Parathyroid adenoma (tissue), 2 donors: ENCODE results near the gene TLR1.

ENCODE experiments used
- H2AFZ ChIP-seq: fragments of 300-600 bp; sonication (generic); one replicate; pipeline ENCODE4 v1.7.0; 2017; ENCODE audit warnings: antibody characterized with exemption, mild to moderate bottlenecking
- H3K27ac ChIP-seq: fragments of 300-600 bp; sonication (generic); one replicate; pipeline ENCODE4 v1.7.0; 2017
- H3K27me3 ChIP-seq: fragments of 300-600 bp; sonication (generic); one replicate; pipeline ENCODE4 v1.7.0; 2017; ENCODE audit warnings: low read length; ENCODE audit not compliant: control insufficient read depth, insufficient read depth
- H3K36me3 ChIP-seq: fragments of 300-600 bp; sonication (generic); one replicate; pipeline ENCODE4 v1.7.0; 2017; ENCODE audit warnings: low read length; ENCODE audit not compliant: control insufficient read depth, insufficient read depth
- H3K4me1 ChIP-seq: fragments of 300-600 bp; sonication (generic); one replicate; pipeline ENCODE4 v1.7.0; 2017; ENCODE audit warnings: control low read depth
- H3K4me2 ChIP-seq: fragments of 300-600 bp; sonication (generic); one replicate; pipeline ENCODE4 v1.7.0; 2017; ENCODE audit warnings: low read length
- H3K4me3 ChIP-seq: fragments of 300-600 bp; sonication (generic); one replicate; pipeline ENCODE4 v1.7.0; 2017; ENCODE audit warnings: low read depth, low read length
- H3K79me2 ChIP-seq: fragments of 300-600 bp; sonication (generic); one replicate; pipeline ENCODE4 v1.7.0; 2017; ENCODE audit warnings: control low read depth
- H3K9ac ChIP-seq: fragments of 300-600 bp; sonication (generic); one replicate; pipeline ENCODE4 v1.7.0; 2017; ENCODE audit warnings: mild to moderate bottlenecking
- H3K9me3 ChIP-seq: fragments of 300-600 bp; sonication (generic); one replicate; pipeline ENCODE4 v1.7.0; 2017; ENCODE audit warnings: low read length; ENCODE audit not compliant: control insufficient read depth
- CTCF ChIP-seq: fragments of 300-600 bp; sonication (generic); IDR thresholded peaks from one replicate; pipeline ENCODE4 v1.7.0; 2017; ENCODE audit warnings: antibody characterized with exemption, mild to moderate bottlenecking
- donor health status: primary hyperparathyroidism.

TLR1 gene

GRCh38 chr4:38829237-38829636 lies 24.6 kb upstream of the TLR1 start:
- no peaks in the 10 kb centered on the region for H3K79me2 ChIP-seq
- H3K36me3 ChIP-seq, result no peaks in the 10 kb centered on the region
- no peaks in the 10 kb centered on the region for H3K4me1 ChIP-seq
- H3K9me3 ChIP-seq, result no peaks in the 10 kb centered on the region
- H3K27ac ChIP-seq, result no peak overlapping the region
- H3K27me3 ChIP-seq, result no peaks in the 10 kb centered on the region
- H3K9ac ChIP-seq, result no peak overlapping the region
- H3K4me2 ChIP-seq, result no peak overlapping the region
- no peak overlapping the region for H2AFZ ChIP-seq
- H3K4me3 ChIP-seq, result no peak overlapping the region
- TF ChIP-seq CTCF, result no peak

- no peak for TF ChIP-seq CTCF
- no peak overlapping the region for H3K4me2 ChIP-seq
- H3K9ac ChIP-seq, result no peak overlapping the region
- H3K27ac ChIP-seq, result no peak overlapping the region
- no peaks in the 10 kb centered on the region for H3K9me3 ChIP-seq
- H3K36me3 ChIP-seq, result no peaks in the 10 kb centered on the region
- no peak overlapping the region for H3K4me3 ChIP-seq
- H3K79me2 ChIP-seq, result no peaks in the 10 kb centered on the region
- H2AFZ ChIP-seq, result no peak overlapping the region
- H3K27me3 ChIP-seq, result no peaks in the 10 kb centered on the region
- H3K4me1 ChIP-seq, result no peaks in the 10 kb centered on the region
Measured at GRCh38 chr4:38823766-38824165, 19.2 kb upstream of the TLR1 start.

DNA sequence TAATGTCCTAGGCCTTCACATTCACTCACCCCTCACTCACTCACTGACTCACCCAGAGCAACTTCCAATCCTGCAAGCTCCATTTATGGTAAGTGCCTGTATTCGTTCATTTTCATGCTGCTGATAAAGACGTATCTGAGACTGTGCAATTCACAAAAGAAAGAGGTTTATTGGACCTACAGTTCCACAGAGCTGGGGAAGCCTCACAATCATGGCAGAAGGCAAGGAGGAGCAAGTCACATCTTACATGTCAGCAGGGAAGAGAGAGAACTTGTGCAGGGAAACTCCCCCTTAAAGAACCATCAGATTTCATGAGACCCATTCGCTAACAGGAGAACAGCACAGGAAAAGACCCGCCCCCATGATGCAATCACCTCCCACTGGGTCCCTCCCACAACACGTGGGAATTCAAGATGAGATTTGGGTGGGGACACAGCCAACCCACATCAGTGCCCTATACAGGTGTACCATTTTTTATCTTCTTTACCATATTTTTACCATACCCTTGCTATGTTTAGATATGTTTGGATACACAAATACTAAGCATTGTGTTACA lies 18.2 kb upstream of the TLR1 start:
- H3K79me2 ChIP-seq, result no peaks in the 10 kb centered on the region
- no peak for TF ChIP-seq CTCF
- H3K4me1 ChIP-seq, result no peaks in the 10 kb centered on the region
- H2AFZ ChIP-seq, result no peak overlapping the region
- no peaks in the 10 kb centered on the region for H3K36me3 ChIP-seq
- no peaks in the 10 kb centered on the region for H3K27me3 ChIP-seq
- no peak overlapping the region for H3K4me2 ChIP-seq
- no peaks in the 10 kb centered on the region for H3K9me3 ChIP-seq
- no peak overlapping the region for H3K9ac ChIP-seq
- H3K27ac ChIP-seq, result no peak overlapping the region
- no peak overlapping the region for H3K4me3 ChIP-seq

DNA sequence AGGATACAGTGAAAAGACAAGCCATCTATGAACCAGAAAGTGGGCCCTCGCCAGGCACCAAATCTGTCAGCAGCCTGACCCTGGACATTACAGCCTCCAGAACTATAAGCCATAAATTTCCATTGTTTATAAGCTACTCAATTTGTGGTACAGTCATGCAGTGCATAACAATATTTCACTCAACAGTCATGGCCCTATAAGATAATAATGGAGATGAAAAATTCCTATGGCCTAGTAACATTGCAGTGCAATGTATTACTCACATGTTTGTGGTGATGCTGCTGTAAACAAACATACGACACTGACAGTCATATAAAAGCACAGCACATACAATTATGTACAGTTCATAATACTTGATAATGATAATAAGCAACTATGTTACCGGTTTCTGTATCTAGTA lies 17.1 kb upstream of the TLR1 start:
- Histone ChIP-seq H3K4me3 (no peak overlapping the region), H3K9ac (no peak overlapping the region), H3K27me3 (no peaks in the 10 kb centered on the region), H3K79me2 (no peaks in the 10 kb centered on the region), H3K27ac (no peak overlapping the region), H3K36me3 (no peaks in the 10 kb centered on the region), H3K4me2 (no peak overlapping the region), H2AFZ (no peak overlapping the region), H3K9me3 (no peaks in the 10 kb centered on the region), H3K4me1 (no peaks in the 10 kb centered on the region)
- TF ChIP-seq CTCF, result no peak

- Histone ChIP-seq H3K79me2 (no peaks in the 10 kb centered on the region), H3K4me3 (no peak overlapping the region), H3K9ac (no peak overlapping the region), H3K36me3 (no peaks in the 10 kb centered on the region), H3K4me1 (no peaks in the 10 kb centered on the region), H3K27me3 (no peaks in the 10 kb centered on the region), H2AFZ (no peak overlapping the region), H3K9me3 (no peaks in the 10 kb centered on the region), H3K4me2 (no peak overlapping the region), H3K27ac (no peak overlapping the region)
- TF ChIP-seq CTCF, result no peak
Measured at GRCh38 chr4:38820329-38821061, 15.9 kb upstream of the TLR1 start.
